Ishikawa (cell line): ENCODE data around the gene GNB2.

Source experiments
- CEBPB ChIP-seq: IDR thresholded peaks from 2 replicates; pipeline ENCODE4 v1.6.1; 2012
- CREB1 ChIP-seq: IDR thresholded peaks from 2 replicates; pipeline ENCODE4 v1.6.1; 2012; ENCODE audit warnings: low read depth
- EGR1 ChIP-seq: IDR thresholded peaks from 2 replicates; pipeline ENCODE4 v1.6.1; 2012
- EP300 ChIP-seq: IDR thresholded peaks from 2 replicates; pipeline ENCODE4 v1.6.1; 2012; ENCODE audit warnings: borderline replicate concordance
- FOXM1 ChIP-seq: IDR thresholded peaks from 2 replicates; pipeline ENCODE4 v1.6.1; 2012; ENCODE audit warnings: low read depth, borderline replicate concordance
- MAX ChIP-seq: IDR thresholded peaks from 2 replicates; pipeline ENCODE4 v1.6.1; 2012
- NFIC ChIP-seq: IDR thresholded peaks from 2 replicates; pipeline ENCODE4 v1.6.1; 2012
- RAD21 ChIP-seq: IDR thresholded peaks from 2 replicates; pipeline ENCODE4 v1.6.1; 2012; ENCODE audit warnings: low read depth
- REST ChIP-seq: IDR thresholded peaks from 2 replicates; pipeline ENCODE4 v1.6.1; 2012; ENCODE audit warnings: low read depth, mild to moderate bottlenecking
- TAF1 ChIP-seq: IDR thresholded peaks from 2 replicates; pipeline ENCODE4 v1.6.1; 2012; ENCODE audit warnings: low read depth, mild to moderate bottlenecking
- TCF12 ChIP-seq: IDR thresholded peaks from 2 replicates; pipeline ENCODE4 v1.6.1; 2012; ENCODE audit warnings: low read depth
- TEAD4 ChIP-seq: IDR thresholded peaks from 2 replicates; pipeline ENCODE4 v1.6.1; 2012
- USF1 ChIP-seq: IDR thresholded peaks from 2 replicates; pipeline ENCODE4 v1.6.1; 2012
- YY1 ChIP-seq: IDR thresholded peaks from 2 replicates; pipeline ENCODE4 v1.6.1; 2012; ENCODE audit warnings: low read depth
- ZBTB7A ChIP-seq: IDR thresholded peaks from 2 replicates; pipeline ENCODE4 v1.6.1; 2012; ENCODE audit warnings: low read depth

GNB2 gene

DNA sequence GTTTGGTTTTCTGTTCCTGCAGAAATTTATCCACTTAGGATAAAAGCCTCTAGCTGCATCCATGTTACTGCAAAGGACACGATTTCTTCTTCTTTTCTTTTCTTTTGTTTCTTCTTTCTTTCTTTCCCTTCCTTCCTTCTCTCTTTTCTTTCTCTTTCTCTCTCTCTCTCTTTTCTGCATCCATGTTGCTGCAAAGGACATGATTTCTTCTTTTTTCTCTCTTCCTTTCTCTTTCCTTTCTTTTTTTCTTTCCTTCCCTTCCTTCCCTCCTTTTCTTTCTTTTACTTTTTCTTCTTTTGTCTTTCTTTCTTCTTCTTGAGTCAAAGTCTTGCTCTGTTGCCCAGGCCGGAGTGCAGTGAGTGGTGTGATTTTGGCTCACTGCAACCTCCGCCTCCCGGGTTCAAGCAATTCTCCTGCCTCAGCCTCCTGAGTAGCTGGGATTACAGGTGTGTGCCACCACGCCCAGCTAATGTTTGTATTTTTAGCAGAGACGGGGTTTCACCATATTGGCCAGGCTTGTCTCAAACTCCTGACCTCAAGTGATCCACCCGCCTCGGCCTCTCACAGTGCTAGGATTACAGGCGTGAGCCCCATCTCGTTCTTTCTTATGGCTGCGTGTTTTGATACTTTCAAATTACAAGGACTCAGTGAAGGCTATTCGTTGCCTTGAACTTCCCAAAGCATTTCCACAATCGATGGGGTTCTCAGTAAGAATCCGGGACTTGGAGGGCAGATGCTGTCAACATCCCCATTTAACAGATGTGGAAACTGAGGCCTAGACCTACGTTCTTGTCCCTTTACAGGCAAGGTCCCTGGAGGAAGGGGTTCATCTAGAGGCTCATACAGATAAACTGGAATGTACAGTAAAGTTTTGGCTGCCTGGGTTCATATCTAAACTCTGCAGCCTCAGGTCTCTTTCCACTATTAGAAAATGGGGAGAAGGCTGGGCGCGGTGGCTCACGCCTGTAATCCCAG is 1.9 kb upstream of the GNB2 start:
- TF ChIP-seq NFIC (no peak), YY1 (no peak), TEAD4 (no peak), CEBPB (no peak), TCF12 (no peak), CREB1 (no peak), MAX (no peak), TAF1 (no peak), EGR1 (no peak), USF1 (no peak)

GRCh38 chr7:100673942-100674410 is 436 bp downstream of the GNB2 start:
- TF ChIP-seq NFIC (no peak), MAX (0 out of 2 replicates have a peak, but pooled peaks have one; percentile 11)

GRCh38 chr7:100674411-100675104 is 1.0 kb downstream of the GNB2 start:
- TF ChIP-seq EGR1 (no peak), TCF12 (no peak), ZBTB7A (peak; percentile 52; the same call in 1 of the 2 replicates)

DNA sequence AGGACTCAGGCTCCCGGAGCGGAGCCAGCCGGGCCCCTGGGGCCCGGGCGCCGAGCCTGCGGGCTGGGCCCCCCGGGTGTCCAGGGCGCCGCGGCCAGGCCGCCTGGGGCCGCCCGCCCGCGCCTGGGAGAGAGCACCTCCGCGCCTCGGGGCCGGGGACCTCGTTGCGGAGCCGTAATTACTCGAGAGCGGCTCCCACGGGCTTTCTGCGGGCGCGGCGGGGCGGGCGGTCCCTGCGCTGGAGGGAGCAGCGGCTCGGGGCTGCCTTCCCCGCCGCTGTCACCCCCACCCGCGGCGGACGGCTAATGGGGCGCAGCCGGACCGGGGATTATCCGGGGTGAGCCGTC is 1.5 kb downstream of the GNB2 start:
- TF ChIP-seq TAF1 = peak; percentile 48; the same call in 1 of the 2 replicates
- TF ChIP-seq YY1 = no peak
- no peak for TF ChIP-seq NFIC

- TF ChIP-seq TCF12 (no peak), USF1 (no peak), TEAD4 (no peak), ZBTB7A (0 out of 2 replicates have a peak, but pooled peaks have one; percentile 70), CEBPB (no peak), EP300 (no peak), REST (no peak), YY1 (0 out of 2 replicates have a peak, but pooled peaks have one; percentile 9), CREB1 (no peak), MAX (no peak), EGR1 (peak; percentile 48), NFIC (no peak), TAF1 (no peak), FOXM1 (no peak), RAD21 (no peak)
Measured at GRCh38 chr7:100675581-100676350, 2.2 kb downstream of the GNB2 start.

GRCh38 chr7:100676501-100677306 is 3.2 kb downstream of the GNB2 start:
- TF ChIP-seq EP300 (no peak), NFIC (no peak), TCF12 (no peak)
